Ovary (tissue), 3 donors: ENCODE results near the gene SNX9.
"Not testable (repeated sequence)": the region's sequence is repeated elsewhere in the genome, so short reads cannot be mapped to it uniquely, and the experiment has no call there.

Source experiments
- CTCF ChIP-seq, 3 donors: fragments of 450-650 bp in 2 of 3; fragments of 200-600 bp in 1 of 3; IDR thresholded peaks; one replicate each; pipeline versions ENCODE4 v1.5.1 to v1.8.0; 2016 to 2022; ENCODE audit warnings: antibody characterized with exemption in 3 of 3, mild to moderate bottlenecking in 1 of 3
- EP300 ChIP-seq: sonication (generic); formaldehyde crosslinking; IDR thresholded peaks from one replicate; pipeline ENCODE4 v1.6.1; 2017; ENCODE audit warnings: antibody characterized with exemption
- POLR2A ChIP-seq: fragments of 450-650 bp; IDR thresholded peaks from one replicate; pipeline ENCODE4 v1.6.1; 2017; ENCODE audit warnings: antibody characterized with exemption, mild to moderate bottlenecking, moderate library complexity
- donor health status: DM: no; HTN: no; CAD: no.

- not testable (repeated sequence) for TF ChIP-seq CTCF (IDR thresholded peaks at IDR 0.05); POLR2A; EP300
Observed at GRCh38 chr6:157950899-157951298, 127.9 kb downstream of the SNX9 start.
